Measurements from ENCODE around the gene PRH1.

PRH1 gene

DNA sequence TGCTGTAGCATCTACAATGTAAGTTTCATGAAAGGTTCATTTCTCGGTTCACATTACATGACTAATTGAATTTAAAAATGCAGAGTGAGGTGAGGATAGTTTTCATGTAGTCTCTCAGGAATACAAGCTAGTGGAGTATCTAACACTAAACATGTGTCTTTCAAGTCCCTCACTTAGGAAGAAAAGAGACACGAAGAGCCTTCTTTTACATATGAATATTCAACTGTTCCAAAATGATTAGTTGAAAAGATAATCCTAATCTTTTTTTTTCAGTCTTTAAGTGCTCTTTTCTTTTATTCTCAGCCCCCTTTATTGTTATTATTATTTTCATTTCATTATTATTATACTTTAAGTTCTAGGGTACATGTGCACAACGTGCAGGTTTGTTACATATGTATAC is 45.6 kb downstream of the PRH1 start:
- FAIRE-seq: no peak
